Mucosa of gallbladder (tissue), 1 donor: ENCODE data around the gene LMAN2. TPM values are rescaled to one million over a fixed set of nuclear protein-coding genes. Genes with fewer than 3 reads are reported as not detected.
"Not testable (repeated sequence)": the region's sequence is repeated elsewhere in the genome, so short reads cannot be mapped to it uniquely, and the experiment has no call there.

Experiments used
- DNase-seq: peaks from one replicate; pipeline ENCODE4 v3.0.0-alpha.2; 2020; ENCODE audit warnings: low spot score
- total RNA-seq: library from RNA; stranded (reverse); gene quantifications from one replicate; pipeline ENCODE4 v1.2.1, GENCODE V29; 2021
- donor health status: DM: no; HTN: no; CAD: no.

LMAN2 gene
- total RNA-seq, 1 donor from 2014 or later: 184 TPM

DNA sequence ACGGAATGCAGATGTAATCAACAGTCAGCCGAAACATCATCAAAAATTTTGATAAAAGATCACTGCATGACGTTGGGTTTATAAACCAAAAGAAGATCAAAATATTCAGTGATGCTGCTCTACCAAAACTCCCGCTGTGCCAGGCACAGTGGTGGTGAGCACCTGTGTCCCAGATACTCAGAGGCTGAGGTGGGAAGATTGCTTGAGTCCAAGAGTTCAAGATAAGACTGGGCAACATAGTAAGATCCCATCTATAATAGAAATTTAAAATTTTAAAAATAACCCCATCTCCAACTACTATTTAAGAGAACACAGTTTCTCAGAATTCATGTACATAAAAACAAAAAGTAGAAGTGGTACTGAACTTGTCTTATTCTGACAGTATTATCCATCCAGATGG, 3.8 kb downstream of the LMAN2 start:
- DNase-seq: no peak

DNA sequence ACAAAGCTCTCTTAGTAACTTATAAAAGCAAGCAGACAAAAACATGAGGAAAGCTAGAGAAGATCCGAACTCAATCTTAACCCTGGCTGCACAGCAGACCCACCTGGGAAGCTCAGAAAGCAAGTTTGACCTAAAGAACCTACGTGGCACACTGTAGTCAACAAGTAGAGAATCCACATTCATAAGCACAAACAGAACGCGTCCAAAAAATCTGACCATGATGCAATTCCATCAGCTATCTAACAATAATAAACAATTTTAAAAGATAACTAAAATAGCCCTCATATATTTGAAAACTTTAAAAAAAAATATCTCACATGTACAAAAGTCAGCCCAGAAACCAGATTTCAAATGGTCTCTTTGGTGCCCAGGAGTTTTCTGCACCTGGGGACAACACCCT, 4.6 kb downstream of the LMAN2 start:
- DNase-seq: no peak

DNA sequence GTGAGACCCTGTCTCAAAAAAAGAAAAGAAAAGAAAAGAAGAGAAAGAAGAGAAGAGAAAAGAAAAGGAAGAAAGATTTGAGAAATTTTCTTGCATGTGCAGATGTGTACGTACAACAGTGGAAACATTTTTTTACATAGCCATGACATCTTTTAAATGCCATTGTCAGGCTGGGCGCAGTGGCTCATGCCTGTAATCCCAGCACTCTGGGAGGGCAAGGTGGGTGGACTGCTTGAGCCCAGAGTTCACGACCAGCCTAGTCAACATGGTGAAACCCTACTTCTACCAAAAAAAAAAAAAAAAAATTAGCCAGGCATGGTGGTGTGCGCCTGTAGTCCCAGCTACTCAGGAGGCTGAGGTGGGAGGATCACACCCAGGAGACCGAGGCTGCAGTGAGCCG, 6.6 kb downstream of the LMAN2 start:
- no peak for DNase-seq

DNA sequence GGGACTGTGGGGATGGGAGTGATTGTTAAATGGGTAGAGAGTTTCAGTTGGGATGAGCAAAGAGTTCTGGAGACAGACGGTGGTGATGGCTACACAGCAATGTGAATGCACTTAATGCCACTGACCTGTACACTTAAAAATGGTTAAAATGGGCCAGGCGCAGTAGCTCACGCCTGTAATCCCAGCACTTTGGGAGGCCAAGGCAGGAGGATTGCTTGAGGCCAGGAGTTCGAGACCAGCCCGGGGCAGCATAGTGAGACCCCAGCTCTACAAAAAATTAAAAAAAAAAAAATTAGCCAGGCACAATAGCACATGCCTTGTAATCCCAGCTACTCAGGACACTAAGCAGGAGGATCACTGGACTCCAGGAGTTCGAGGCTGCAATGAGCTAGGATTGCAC, 7.7 kb downstream of the LMAN2 start:
- no peak for DNase-seq

DNA sequence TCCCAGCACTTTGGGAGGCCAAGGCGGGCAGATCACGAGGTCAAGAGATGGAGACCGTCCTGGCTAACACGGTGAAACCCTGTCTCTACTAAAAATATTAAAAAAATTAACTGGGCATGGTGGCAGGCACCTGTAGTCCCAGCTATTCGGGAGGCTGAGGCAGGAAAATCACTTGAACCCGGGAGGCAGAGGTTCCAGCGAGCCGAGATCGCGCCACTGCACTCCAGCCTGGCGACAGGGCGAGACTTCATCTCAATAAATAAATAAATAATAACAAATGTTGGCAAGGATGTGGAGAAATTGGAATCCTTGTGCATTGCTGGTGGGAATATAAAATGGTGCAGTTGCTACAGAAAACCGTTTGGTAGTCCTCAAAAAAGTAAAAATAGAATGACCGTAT, 8.5 kb downstream of the LMAN2 start:
- DNase-seq: not testable (repeated sequence)

DNA sequence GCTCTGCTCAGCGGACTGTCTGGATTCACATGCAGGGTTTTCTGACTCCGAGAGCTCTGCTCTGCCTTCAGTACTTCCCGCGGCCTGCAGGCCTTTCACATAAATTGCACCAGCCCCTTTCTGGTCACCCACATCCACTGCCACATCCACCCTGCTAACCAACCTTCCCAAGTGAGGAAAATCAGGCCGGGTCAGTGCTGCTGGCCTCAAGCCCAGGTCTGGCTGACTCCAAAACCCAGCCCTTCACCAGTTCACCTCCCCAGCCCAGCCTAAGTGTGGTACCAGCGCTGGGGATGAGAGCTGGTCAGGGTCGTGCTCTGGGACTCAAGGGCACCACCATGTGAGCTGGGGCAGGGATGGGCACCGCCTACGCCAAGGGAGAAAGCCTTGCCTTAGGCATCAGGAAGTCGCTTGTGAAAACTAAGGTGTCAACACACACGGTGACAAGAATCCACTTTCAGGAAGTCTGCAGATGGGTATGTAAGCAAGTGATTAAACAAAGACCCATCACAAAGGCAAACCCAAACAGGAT, 12.3 kb downstream of the LMAN2 start:
- no peak for DNase-seq

DNA sequence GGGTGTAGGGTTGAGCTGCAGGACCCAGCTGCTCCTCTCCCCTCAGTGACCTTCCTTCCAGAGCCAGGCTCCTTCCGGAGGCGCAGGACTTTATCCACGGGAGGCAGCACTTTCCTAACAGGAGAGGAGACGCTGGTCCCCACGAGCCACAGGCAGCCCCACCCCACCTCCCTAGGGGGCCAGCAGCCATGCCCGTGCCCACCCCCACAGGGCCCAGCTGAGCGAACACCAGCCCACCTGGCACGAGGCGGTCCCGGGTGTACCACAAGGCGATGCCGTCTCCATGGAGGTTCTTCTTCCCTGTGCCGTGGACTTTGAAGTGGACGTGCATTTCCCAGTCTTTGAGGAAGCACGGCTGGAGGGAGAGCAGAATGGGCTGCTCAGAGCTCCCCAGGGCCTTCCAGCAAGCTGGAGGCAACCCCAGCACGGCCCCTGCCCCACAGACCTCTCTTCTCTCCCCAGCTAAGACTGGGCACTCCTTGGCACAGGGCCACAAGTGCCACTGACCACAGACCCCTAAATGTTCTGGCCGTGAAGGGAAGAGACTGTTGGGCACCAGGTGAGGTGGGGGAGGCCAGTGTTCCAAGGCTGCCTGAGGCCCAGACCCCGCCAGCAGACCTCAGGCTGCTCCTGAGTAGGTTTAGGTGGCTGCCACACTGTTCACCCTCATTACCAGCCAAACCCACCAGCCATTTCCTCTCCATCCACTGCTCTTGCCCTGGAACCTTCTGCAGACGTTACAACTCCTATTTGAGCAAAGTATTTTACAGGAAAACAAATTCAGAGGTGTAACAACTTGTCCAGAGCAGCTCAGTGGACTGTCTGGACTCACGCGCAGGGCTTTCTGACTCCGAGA, 13.0 kb downstream of the LMAN2 start:
- no peak for DNase-seq

DNA sequence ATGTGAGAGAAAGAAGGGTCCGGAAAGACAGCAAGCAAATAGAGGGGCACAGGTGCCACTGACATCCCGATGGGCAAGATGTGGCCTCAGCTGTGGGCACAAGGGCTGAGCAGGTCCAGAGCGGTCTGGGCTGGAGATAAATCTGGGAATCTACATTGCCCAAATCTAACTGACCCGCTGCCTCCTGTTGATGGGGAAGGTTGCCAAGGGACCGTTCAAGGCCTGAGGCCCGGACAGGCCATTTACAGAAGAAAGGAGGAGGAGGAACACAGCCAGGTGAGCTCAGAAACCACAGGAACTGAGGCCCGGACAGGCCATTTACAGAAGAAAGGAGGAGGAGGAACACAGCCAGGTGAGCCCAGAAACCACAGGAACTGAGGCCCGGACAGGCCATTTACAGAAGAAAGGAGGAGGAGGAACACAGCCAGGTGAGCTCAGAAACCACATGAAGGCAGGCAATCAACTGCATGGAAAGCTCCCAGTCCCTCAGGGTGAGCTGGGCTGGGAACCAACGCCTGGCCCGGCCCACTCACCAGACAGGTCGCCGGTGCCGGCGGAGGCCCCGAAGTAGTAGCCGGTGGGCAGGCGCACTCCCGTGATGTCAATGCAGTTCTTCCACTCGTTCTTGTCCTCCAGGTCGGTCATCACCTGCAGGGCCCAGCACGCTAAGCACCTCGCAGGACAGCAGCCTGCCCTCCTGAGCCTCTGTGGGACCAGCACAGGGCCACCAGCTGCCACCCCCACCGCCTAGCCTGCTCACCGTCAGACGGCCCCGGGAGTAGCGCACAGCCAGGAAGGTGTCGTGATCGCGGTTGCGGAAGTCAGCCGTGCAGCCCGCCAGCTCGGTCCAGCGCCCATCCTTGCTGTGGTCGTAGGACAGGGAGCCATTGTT, 14.6 kb downstream of the LMAN2 start:
- no peak for DNase-seq

DNA sequence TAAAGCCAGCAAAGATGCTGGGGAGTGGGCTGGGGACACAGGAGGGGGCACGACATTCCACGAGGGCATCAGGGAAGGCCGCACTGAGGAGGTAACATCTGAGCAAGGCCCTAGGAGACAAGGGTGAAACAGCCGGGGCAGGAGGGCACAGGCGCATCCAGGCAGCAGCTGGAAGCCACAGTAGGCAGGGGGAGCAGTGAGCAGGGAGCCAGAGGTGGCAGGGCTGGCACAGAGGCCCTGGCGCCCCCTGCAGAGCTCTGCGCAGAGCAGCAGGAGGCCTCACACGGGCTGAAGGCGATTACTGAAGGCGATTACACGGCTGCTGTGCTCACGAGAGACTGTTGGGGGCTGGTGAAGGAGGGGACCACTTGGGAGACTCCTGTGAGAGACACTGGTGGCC, 15.4 kb downstream of the LMAN2 start:
- DNase-seq: no peak

DNA sequence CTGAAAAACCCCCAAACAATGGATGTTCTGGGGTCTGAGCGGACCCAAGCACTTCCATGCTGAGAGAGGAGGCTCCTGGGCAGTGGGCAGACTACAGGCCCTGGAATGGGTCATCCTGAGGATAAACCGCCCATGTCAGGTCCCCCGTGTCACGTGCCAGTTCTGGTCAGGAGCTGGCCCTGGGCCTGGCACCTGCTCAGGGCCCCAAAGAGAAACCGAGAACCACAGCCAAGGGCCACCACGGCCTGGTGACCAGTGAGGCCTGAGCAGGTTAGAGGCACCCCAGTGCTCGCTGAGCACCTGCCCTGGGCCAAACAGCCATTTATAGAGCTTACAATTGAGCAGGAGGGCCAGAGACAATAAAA, 15.8 kb downstream of the LMAN2 start:
- no peak for DNase-seq

DNA sequence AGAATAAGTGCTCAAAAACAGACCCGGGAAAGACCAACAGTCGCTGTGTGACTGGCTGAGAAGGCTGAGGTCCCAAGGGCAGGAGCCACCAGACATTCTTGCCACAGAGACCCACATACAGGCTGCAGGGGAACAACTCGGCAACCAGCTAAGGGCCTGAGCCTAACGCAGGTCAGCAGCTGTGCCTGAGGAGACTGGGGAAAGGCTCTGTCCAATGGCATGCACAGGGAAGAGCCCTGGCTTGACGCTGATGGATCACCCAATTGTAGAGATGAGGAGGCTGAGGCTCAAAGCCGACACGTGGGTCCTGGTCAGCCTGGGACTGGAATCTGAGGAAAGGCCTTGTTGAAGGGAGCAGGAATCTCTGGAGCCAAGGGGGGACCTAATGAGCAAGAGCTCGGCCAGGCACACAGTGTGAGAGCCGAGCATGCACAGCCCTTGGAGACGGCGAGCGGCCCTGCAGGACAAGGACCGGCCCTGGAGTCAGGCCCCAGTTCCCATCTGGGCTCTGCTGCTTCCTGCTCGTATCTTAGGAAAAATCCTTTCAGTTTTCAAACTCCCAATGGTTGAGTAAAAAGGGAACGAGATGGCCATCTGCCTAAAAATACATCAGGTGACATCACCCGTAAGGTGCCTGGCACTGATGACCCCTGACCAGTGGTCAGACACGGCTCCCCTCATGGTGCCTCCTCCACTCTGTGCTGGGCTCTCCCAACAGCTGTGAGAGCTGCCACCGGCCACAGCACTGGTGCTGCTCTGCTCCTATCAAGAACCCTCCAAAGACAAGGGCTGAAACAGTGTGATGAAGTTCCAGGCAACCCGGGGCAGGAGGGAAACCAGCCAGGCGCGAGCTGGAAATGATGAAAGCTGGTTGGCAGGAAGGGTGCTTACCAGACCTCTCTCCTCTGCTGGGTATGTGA, 16.4 kb downstream of the LMAN2 start:
- DNase-seq: no peak

DNA sequence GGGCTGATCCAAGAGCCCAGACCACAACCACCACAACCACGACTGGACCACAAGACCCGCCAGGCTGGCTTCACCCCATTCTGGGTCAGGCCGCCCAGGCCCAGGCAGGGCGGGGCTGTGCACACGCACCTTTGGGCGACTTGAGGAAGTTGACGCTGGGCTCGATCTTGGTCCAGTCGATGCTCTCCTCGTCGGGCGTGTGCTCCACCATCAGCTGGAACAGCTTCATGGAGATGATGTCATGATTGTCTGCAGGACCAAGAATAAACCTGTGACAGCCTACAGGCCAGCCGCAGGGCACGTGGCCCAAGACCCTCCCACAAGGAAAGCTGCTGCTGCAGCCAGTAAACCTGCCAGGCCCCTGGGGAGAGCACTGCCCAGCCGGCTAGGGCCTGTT, 17.3 kb downstream of the LMAN2 start:
- DNase-seq: no peak

DNA sequence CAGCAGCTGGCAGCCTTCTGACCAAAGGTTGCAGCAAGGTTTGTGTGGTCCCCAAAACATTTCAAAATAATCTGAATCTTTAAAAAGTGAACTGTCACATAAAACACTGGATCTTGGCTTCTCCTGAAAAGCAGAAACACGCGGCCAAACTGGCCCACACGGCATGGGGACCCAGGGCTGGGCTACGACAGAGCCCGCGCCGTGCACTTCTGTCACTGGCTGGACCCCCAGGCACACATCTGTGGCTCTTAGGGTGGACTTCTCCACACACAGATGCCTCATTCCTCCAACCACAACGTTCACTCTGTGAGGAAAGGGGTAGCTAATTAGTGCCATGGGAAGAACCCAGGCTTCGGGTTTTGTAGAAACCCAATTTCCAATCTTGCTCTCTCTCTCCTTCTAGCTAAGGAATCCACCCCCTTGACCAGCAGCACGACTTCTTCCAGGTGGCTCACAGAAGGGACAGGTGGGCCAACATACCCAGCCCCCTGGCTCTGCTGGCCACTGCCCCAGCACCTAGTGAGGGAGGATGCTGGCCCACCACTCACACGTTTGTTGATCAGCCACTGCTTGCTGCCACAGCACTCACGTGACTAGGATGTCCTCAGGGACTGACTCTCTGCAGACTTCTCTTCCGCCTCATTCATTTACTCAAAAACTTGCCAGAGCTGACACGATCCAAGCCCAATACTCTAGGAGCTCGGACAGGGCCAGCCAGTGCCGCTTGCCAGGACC, 17.9 kb downstream of the LMAN2 start:
- DNase-seq: no peak

DNA sequence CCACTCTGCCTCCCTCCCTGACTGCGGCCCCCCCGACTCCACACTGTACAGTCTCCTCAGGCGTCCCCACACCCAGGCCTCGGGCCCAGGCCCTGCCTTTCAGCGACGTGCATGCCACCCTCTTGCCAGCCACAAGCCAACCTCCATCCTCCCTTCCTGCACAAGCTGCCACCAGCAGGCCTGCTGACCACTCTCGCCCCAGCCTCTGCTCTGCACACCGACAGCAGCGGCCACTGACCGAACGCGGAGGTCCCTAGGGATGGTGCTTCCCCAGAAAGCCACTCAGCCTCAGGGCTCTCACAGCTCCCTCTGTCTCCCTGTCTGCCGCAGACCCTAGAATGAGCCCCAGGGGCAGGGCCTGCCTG, 18.6 kb downstream of the LMAN2 start:
- DNase-seq: no peak

DNA sequence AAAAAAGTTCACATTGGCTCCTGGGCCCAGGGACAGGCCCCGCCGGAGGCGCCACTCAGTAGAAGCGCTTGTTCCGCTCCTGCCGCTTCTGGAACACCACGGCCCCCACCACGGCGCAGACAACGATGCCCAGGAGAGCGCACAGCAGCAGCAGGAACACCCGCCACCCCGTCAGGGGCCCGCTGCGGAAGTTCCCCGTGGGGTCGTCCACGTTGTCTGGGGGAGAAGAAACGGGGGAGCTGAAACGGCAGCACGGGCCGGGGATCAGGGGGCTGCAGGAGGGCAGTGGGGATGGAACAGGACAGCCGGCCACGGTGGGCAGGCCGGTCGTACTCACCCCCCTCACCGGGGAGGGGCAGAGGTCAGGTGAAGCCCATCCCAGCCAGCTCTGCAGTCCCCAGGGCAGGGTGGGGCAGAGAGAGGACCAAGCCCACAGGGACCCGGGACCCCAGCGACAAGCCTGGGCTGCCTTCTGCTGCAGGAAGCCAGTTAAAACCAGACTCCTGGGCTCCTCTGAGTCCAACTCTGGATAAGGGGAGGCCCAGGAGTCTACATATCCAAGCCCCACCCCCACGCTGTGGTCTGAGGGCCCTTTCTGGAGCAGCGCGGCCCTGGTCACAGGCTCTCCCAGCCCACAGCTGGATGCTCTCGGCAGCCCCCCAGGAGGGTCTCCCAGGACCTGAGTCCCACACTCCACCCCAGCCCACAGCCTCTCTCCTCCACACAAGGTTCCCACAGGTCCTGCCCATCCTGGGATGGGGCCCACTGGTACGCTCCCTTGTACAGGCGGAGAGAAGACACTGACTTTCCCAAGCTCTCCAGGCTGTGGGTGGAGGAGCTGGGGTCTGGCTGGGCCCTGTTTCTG, 19.2 kb downstream of the LMAN2 start:
- no peak for DNase-seq

DNA sequence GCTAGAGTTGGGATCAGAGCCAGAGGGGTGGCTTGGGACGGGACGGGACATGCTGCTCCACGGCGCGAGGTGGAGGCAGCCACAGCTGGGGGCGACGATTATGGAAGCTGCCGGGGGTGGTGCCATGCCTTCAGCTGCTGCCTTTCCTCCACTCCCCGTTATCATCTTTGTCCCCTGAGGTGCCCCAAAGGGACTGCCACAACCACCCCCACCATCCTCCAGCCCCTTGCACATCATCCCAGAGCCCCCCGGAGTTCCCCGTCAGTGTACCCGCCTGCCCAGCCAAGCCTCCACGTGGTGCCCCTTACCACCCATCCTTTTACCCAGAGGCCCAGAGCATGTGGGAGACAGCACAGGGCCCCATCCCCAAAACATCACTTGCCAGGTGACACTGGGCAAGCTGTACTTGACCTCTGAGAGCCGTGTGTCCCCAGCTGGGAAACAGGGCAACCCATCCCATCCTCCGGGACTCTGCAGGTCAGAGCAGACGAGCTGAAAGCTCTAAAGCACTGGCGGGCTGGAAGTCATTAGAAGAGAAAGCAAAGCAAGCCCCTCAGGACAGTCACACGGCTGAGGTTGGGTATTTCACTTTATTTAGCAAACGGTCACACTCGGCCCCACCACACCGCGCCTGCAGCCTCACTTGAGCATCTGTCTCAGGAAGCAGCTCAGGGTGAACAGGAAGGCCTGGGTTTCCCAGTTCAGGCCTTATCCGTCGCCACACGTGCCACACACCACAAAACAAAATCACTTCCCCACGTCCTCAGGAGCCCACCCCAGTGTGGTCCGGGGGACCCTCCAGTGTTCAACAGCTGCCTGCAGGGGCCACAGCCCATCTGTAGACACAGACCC, 20.3 kb downstream of the LMAN2 start:
- DNase-seq: no peak

DNA sequence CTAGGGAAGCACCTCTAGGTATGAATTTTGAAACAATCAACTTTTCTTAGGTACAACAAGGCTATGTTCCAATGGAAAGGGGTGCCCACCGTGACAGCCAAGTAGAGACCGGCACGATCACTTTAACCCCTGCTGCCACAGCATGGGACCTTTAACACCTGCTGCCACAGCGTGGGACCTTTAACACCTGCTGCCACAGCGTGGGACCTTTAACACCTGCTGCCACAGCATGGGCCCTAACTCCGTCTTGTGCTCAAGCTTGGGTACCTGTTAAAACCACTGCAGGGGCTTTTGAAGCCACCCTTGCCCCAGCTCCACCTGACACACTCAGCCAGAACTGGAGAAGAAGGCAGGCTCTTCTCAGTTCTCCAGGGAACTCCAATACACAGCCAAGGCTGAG, 21.6 kb downstream of the LMAN2 start:
- no peak for DNase-seq

DNA sequence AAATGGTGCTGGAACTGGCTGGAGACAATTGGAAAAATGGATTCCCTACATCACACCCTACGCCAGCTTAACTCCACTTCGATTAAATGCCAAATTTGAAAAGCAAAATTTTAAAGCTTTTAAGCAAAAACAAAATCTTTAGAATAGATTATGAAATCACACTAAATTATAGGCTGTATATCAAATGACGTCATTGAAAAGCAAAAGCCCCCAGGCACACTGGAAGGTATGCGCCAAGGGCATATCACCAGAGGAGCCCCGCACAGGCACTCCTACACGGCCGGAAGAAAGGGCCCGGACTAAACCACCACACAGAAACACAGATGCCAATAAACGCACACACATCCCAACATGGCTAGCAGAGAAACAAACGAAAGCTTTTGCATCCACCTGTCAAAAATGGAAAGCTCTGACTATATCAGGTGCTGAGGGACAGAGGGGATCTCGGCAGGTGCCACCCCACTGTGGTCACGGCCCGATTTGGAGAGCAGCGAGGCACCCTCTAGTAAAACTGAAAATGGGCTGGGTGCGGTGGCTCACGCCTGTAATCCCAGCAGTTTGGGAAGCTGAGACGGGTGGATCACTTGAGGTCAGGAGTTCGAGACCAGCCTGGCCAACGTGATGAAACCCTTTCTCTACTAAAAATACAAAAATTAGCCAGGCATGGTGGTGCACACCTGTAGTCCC, 22.8 kb downstream of the LMAN2 start:
- DNase-seq: no peak
